HuH-7.5 (cell line): ENCODE measurements around the gene UQCRH.
"Not testable (repeated sequence)": the region's sequence is repeated elsewhere in the genome, so short reads cannot be mapped to it uniquely, and the experiment has no call there.

Source experiments
- DNase-seq: peaks from one replicate; pipeline ENCODE4 v3.0.0; 2011; ENCODE audit warnings: low spot score

UQCRH gene

DNA sequence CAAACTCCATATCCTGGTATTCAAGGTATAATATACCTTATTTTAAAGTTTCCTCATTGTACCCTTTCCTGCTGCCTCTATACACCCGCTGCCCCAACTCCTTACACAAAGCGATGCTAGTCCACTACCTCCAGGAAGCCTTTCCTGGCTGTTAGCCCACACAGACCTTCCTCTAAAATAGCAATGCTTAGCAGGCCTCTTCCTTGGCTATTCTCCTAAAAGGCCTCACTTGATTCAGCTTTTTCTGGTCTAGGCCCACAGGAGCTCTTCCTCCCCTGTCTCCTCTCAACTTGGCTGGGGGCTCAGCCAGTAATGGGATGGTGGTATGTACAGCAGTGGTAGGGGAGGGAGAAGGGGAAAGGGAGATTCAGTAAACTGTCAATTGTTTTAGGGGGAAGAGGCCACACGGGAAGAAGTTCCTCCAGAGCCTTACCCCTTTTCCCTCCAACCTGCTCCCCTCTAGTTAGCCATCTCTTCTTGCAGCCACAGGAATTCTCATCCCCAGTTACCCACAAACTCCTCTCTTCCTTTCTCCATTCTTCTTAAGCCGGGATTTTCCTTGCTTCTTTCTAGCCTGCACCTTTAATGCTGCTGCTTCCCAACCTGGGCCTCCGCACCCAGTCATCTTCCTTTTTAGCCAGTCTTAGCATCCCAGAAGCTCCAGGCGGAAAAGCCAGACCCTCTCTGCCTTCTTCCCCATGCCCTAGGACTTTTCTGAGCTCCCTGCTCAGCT is 2.7 kb upstream of the UQCRH start:
- no peak for DNase-seq

GRCh38 chr1:46301406-46301807 is 2.1 kb upstream of the UQCRH start:
- peak; percentile 19 for DNase-seq

- DNase-seq = peak; percentile 53
Measured at GRCh38 chr1:46301808-46302640, 1.5 kb upstream of the UQCRH start.

DNA sequence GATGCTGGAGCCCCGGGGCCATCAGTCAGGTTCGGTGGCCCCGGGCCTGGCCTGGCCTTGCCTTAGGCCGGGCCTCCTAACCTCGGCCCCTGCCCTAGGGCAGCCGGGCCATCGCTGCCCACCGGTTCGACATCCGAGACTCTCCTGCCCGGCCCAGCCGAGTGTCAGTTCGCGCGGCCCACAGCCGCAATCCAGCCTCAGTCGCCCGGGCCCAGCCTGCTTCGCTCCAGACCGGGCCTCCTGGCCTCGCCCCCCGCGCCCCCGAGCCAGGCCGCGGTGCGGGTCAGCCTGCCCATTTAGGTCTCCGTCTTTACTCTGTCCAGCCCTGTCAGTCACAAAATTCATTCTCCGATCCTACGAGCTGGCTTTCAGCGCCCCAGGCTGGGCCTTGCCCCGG is 859 bp upstream of the UQCRH start:
- DNase-seq = peak; percentile 34

- no peak for DNase-seq
Measured at GRCh38 chr1:46303872-46304326, 401 bp downstream of the UQCRH start.

DNA sequence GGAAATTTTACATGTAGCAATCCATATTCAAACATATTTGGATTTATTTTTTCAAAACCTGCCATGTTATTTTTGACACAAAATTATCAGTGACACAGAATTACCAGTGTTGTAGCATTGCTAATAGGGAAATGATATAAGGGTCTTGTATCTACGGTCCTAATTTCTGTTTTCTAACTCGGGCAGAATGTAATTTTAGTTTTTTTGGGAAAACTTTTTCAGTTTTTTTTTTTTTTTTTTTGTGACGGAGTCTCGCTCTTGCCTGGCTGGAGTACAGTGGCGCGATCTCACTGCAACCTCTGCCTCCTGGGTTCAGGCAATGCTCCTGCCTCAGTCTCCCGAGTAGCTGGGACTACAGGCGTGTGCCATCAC is 2.6 kb downstream of the UQCRH start:
- no peak for DNase-seq

DNA sequence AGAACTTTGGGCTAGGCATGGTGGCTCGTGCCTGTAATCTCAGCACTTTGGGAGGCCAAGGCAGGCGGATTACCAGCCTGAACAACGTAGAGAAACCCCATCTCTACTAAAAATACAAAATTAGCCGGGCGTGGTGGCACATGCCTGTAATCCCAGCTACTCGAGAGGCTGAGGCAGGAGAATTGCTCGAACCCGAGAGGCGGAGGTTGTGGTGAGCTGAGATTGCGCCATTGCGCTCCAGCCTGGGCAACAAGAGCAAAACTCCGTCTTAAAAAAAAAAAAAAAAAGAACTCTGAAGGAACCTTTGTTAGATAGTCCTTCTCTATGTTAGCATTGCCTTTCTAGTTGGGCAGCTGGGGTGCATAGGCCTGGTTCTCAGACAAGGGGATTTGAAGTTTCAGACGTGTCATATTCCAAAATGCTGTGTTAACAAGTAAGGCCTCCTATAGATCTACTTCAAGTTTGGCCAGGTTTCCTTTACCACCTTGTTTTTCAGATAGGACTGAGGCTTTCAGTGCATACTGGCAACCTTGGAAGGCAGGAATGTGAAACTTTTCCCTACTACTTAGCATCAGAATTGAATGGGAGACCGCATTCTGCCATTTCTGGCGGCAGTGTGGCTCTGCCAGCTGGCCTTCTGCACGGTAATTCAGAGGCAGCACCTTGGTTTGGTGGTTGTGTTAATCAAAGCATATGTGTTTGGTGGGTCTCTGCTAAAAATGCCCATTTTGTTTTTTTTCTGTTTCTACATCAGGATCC is 6.1 kb downstream of the UQCRH start:
- DNase-seq = no peak

DNA sequence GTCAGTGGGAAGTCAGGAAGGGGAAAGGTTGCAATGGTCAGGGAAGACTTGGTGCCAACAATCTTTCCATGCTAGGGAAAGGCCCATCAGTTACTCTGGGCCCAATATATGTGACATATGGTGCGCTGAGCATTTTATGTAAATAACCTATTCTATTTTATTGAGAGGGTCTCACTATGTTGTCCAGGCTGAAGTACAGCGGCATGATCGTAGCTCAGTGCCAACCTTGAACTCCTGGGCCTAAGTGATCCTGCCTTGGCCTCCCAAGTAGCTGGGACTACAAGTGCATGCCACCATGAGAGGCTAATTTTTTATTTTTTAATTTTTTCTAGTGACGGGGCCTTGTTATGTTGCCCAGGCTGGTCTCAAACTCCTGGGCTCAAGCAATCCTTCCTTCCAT is 6.8 kb downstream of the UQCRH start:
- no peak for DNase-seq

DNA sequence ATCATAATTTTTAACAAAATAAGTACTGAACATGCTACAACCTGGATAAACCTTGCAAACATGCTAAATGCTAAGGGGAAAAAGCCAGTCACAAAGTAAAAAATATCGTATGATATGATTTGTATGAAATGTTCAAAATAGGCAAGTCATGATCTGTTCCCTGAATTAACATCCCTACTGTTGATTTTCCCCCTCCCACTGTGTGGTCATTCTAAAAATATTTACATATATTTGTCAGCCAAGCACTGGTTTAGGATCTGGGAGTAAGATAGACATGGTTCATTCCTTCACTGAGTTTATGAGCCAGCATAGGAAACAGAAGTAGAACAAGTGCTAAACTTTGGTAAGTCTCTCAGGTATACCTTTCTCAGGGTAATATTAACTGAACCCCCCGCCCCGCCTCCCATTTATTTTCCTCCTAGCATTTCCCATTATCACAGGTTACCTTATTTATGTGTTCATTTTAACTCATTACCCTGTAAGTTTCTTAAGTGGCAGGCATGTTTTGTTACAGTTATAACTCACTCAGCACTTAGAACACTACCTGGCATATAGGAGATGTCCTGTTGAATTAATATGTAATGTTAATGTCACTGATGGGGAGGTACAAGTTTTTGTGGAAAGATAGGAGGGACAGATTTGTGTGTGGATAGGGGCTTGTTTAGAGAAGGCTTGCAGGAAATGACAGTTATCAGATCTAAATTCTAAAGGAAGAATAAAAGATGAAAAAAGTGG is 12.3 kb downstream of the UQCRH start:
- no peak for DNase-seq

DNA sequence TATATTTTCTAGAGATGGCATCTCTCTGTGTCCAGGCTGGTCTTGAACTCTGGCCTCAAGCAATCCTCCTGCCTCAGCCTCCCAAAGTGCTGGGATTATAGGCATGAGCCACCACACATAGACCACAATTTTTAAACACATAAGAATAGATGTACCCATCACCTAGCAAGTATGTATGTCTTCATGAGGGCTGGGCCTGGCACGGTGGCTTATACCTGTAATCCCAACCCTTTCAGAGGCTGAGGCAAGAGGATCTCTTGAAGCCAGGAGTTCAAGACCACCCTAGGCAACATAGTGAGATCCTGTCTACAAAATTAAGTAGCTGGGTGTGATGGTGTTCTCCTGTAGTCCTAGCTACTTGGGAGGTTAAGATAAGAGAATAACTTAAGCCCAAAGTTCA is 13.8 kb downstream of the UQCRH start:
- no peak for DNase-seq

GRCh38 chr1:46319301-46319700 is 15.8 kb downstream of the UQCRH start:
- DNase-seq = not testable (repeated sequence)

DNA sequence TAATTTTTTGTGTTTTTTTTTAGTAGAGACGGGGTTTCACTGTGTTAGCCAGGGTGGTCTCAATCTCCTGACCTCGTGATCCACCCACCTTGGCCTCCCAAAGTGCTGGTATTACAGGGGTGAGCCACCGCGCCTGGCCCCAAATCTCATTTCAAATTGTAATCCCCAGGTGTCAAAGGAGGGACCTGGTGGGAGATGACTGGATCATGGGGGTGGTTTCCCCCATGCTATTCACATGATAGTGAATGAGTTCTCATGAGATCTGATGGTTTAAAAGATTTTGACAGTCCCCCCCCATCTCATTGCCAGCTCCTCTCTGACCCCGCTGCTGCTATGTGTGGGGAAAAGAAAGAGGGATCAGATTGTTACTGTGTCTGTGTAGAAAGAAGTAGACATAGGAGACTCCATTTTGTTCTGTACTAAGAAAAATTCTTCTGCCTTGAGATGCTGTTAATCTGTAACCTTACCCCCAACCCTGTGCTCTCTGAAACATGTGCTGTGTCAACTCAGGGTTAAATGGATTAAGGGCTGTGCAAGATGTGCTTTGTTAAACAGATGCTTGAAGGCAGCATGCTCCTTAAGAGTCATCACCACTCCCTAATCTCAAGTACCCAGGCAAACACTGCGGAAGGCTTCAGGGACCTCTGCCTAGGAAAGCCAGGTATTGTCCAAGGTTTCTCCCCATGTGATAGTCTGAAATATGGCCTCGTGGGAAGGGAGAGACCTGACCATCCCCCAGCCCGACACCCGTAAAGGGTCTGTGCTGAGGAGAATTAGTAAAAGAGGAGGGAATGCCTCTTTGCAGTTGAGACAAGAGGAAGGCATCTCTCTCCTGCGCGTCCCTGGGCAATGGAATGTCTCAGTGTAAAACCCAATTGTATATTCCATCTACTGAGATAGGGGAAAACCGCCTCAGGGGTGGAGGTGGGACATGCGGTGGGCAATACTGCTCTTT is 16.7 kb downstream of the UQCRH start:
- DNase-seq = not testable (repeated sequence)

DNA sequence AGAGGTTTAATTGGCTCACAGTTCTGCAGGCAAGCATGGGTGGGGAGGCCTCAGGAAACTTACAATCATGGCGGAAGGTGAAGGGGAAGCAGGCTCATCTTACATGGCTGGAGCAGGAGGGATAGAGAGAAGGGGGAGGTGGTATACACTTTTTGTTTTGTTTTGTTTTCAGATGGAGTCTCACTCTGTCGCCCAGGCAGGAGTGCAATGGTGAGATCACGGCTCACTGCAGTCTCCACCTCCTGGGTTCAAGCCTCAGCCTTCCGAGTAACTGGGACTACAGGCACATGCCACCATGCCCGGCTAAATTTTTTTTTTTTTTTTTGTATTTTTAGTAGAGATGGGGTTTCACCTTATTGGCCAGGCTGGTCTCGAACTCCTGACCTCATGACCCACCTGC is 18.7 kb downstream of the UQCRH start:
- DNase-seq = not testable (repeated sequence)

- not testable (repeated sequence) for DNase-seq
Measured at GRCh38 chr1:46325285-46326076, 22.0 kb downstream of the UQCRH start.

- not testable (repeated sequence) for DNase-seq
Measured at GRCh38 chr1:46328182-46328581, 24.7 kb downstream of the UQCRH start.

GRCh38 chr1:46329807-46330206 is 26.3 kb downstream of the UQCRH start:
- DNase-seq = not testable (repeated sequence)

DNA sequence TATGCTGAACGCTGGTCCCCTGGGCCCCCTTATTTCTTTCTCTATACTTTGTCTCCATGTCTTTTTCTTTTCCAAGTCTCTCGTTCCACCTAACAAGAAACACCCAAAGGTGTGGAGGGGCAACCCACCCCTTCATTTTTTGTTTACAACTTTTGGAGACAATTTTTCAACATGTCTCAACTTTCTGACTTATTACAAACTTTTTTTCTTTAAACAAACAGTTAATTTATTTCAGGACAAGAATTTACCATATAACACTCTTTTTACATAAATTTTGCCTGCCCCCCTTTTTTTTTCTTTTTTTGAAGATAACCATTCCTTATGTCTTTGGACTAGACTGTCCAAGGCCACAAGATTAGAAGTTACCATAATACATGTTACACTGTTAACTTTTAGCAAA is 26.9 kb downstream of the UQCRH start:
- not testable (repeated sequence) for DNase-seq

DNA sequence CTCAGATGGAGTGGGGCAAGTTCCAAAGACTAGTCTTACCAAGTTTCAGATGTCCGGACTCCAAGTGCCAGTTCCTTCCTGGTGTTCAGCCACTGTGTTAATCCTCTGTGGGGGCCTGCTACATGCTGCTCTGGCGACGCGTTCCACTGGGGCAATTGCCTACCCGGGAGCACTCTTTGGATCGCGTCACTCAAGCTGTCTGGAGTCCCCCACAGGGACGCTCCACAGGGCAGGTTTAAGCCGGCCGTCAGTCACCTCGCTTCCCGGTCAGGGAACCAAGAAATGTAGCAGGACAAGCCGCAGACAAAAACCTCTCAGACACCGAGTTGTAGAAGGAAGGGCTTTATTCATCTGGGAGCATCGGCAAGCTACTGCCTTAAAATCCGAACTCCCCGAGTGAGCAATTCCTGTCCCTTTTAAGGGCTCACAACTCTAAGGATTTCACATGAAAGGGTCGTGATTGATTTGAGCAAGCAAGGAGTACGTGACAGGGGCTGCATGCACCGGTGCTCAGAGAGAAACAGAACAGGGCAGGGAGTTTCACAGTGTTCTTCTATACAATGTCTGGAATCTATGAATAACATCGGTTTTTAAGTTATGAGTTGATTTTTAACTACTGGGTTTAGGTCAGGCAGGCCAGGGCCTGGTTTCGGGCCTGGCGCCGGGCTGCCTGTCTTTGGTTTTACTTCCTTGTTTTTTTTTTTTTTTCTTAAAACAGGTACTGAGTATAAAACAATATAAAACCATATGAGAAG is 28.5 kb downstream of the UQCRH start:
- not testable (repeated sequence) for DNase-seq
